DND-41 (cell line): ENCODE data around the gene LRRC23.

Experiments used
- ATAC-seq: fragments of 200-7000 bp; cut with Tn5 transposase; 3 replicates; pipeline ENCODE4 v1.9.1; 2021; ENCODE audit warnings: low read depth; ENCODE audit not compliant: insufficient read depth
- DNase-seq: peaks from one replicate; pipeline ENCODE4 v3.0.0-alpha.2; 2020
- H2AFZ ChIP-seq: 2 replicates; pipeline ENCODE4 v1.6.0; 2012; ENCODE audit warnings: low read depth, low read length
- H3K27ac ChIP-seq: 2 replicates; pipeline ENCODE4 v1.5.1; 2012; ENCODE audit warnings: low read length, inconsistent platforms
- H3K27me3 ChIP-seq: fragments of 200-600 bp; sonication (generic); 2 replicates; pipeline ENCODE4 v1.6.0; 2012; ENCODE audit warnings: low read length, mild to moderate bottlenecking, inconsistent platforms; ENCODE audit not compliant: insufficient read depth, poor library complexity
- H3K36me3 ChIP-seq: 2 replicates; pipeline ENCODE4 v1.5.1; 2012; ENCODE audit warnings: low read length, inconsistent platforms; ENCODE audit not compliant: insufficient read depth
- H3K4me1 ChIP-seq: 2 replicates; pipeline ENCODE4 v1.5.1; 2012; ENCODE audit warnings: mild to moderate bottlenecking, low read length; ENCODE audit not compliant: insufficient read depth
- H3K4me2 ChIP-seq: 2 replicates; pipeline ENCODE4 v1.6.0; 2012; ENCODE audit warnings: mild to moderate bottlenecking, moderate library complexity, low read length, inconsistent platforms; ENCODE audit not compliant: insufficient read depth
- H3K4me3 ChIP-seq, 2 experiments: fragments of 200-600 bp in 1 of 2; shearing (Covaris generic) in 1 of 2; 2 replicates each; pipeline ENCODE4 v1.5.1; 2012 to 2016; ENCODE audit warnings: inconsistent platforms in 2 of 2, low read length in 2 of 2, mild to moderate bottlenecking in 2 of 2, low read depth in 1 of 2, moderate library complexity in 1 of 2
- H3K79me2 ChIP-seq: 2 replicates; pipeline ENCODE4 v1.6.0; 2012; ENCODE audit warnings: low read length, inconsistent platforms; ENCODE audit not compliant: insufficient read depth
- H3K9ac ChIP-seq: 2 replicates; pipeline ENCODE4 v1.6.0; 2012; ENCODE audit warnings: low read depth, mild to moderate bottlenecking, inconsistent platforms, low read length, moderate library complexity
- H3K9me3 ChIP-seq: 2 replicates; pipeline ENCODE4 v1.5.1; 2012; ENCODE audit warnings: low read length, moderate library complexity, mild to moderate bottlenecking, inconsistent platforms; ENCODE audit not compliant: insufficient read depth, severe bottlenecking
- H4K20me1 ChIP-seq: 2 replicates; pipeline ENCODE4 v1.6.0; 2012; ENCODE audit warnings: low read length; ENCODE audit not compliant: insufficient read depth
- CTCF ChIP-seq: IDR thresholded peaks from 2 replicates; pipeline ENCODE4 v1.5.1; 2012; ENCODE audit warnings: borderline replicate concordance, low read length, moderate library complexity, mild to moderate bottlenecking; ENCODE audit not compliant: poor library complexity, severe bottlenecking; ENCODE audit errors: extremely low read depth
- EZH2 ChIP-seq: IDR thresholded peaks from 3 replicates; pipeline ENCODE4 v1.6.1; 2012; ENCODE audit warnings: borderline replicate concordance, low read depth, mild to moderate bottlenecking, moderate library complexity, low read length, inconsistent platforms; ENCODE audit not compliant: severe bottlenecking

Gene LRRC23

GRCh38 chr12:6867413-6868210, 37.0 kb upstream of the LRRC23 start, which contains the start of gene TPI1:
TSS of gene TPI1 (plus strand) at chr12:6867531. CDS start at chr12:6867567, 36 bp downstream.
- Histone ChIP-seq H3K36me3 (peaks cover 84% of the 10 kb centered on the region), H3K27me3 (no peaks in the 10 kb centered on the region), H4K20me1 (peaks cover 48% of the 10 kb centered on the region), H3K4me1 (peaks cover 55% of the 10 kb centered on the region), H3K27ac (peak within 1 kb of the TSS; percentile 77), H3K79me2 (peaks cover 45% of the 10 kb centered on the region), H3K9me3 (no peaks in the 10 kb centered on the region), H2AFZ (peak within 1 kb of the TSS; percentile 75), H3K4me2 (peak within 1 kb of the TSS; percentile 99), H3K4me3 (peak within 1 kb of the TSS; percentile 43 to 80), H3K9ac (peak within 1 kb of the TSS; percentile 80)
- no peak for TF ChIP-seq CTCF
- no peak for TF ChIP-seq EZH2
- peak; percentile 71 for ATAC-seq
- peak; percentile 80 for DNase-seq

GRCh38 chr12:6868211-6869048, 36.2 kb upstream of the LRRC23 start:
- Histone ChIP-seq H4K20me1 (peaks cover 49% of the 10 kb centered on the region), H3K36me3 (peaks cover 79% of the 10 kb centered on the region)

More at GRCh38 chr12:6868211-6869048, 36.2 kb upstream of the LRRC23 start:
- Histone ChIP-seq H3K9me3 (no peaks in the 10 kb centered on the region), H3K27me3 (no peaks in the 10 kb centered on the region), H3K79me2 (peaks cover 49% of the 10 kb centered on the region), H3K27ac (peak overlapping the region; percentile 77), H3K4me3 (peak overlapping the region; percentile 43 to 80), H3K9ac (peak overlapping the region; percentile 80), H3K4me1 (peaks cover 57% of the 10 kb centered on the region), H3K4me2 (peak overlapping the region; percentile 99), H2AFZ (peak overlapping the region; percentile 68; the same call in 1 of the 2 replicates)
- no peak for TF ChIP-seq EZH2
- peak; percentile 42 for TF ChIP-seq CTCF
- peak; percentile 2 for ATAC-seq
- DNase-seq: peak; percentile 33
